Fibroblast of lung (primary cell): ENCODE measurements around the gene KCNK18. TPM values are rescaled to one million over a fixed set of nuclear protein-coding genes. Genes with fewer than 3 reads are reported as not detected.

ENCODE experiments used
- DNase-seq, 2 donors: peaks; one replicate each; pipeline versions ENCODE4 v3.0.0 to v3.0.0-alpha.2; 2010; ENCODE audit warnings: low read depth in 2 of 2
- H2AFZ ChIP-seq: 2 replicates; pipeline ENCODE4 v1.5.1; 2012; ENCODE audit warnings: low read length, control low read depth, inconsistent platforms
- H3K27ac ChIP-seq: 2 replicates; pipeline ENCODE4 v1.5.1; 2011; ENCODE audit warnings: low read length, control low read depth; ENCODE audit not compliant: insufficient read depth
- H3K27me3 ChIP-seq: 2 replicates; pipeline ENCODE4 v1.5.1; 2011; ENCODE audit warnings: mild to moderate bottlenecking, low read length; ENCODE audit not compliant: control insufficient read depth, insufficient read depth
- H3K36me3 ChIP-seq: 2 replicates; pipeline ENCODE4 v1.5.1; 2011; ENCODE audit warnings: low read length; ENCODE audit not compliant: control insufficient read depth, insufficient read depth
- H3K4me1 ChIP-seq: 2 replicates; pipeline ENCODE4 v1.5.1; 2011; ENCODE audit warnings: low read length; ENCODE audit not compliant: control insufficient read depth, insufficient read depth; ENCODE audit errors: extremely low read depth
- H3K4me2 ChIP-seq: 2 replicates; pipeline ENCODE4 v1.5.1; 2011; ENCODE audit warnings: low read length, control low read depth; ENCODE audit not compliant: insufficient read depth; ENCODE audit errors: extremely low read depth
- H3K4me3 ChIP-seq, 4 experiments: fragments of 200-600 bp in 1 of 4; sonication (generic) in 1 of 4; replicated peaks in 1 of 4; 2 replicates each; pipeline ENCODE4 v1.5.1; 2011 to 2016; ENCODE audit warnings: low read length in 4 of 4, low read depth in 3 of 4, mild to moderate bottlenecking in 3 of 4, control low read depth in 2 of 4, inconsistent platforms in 1 of 4, mixed read lengths in 1 of 4; ENCODE audit not compliant: insufficient read depth in 1 of 4; ENCODE audit errors: control extremely low read depth in 1 of 4
- H3K79me2 ChIP-seq: 2 replicates; pipeline ENCODE4 v1.5.1; 2012; ENCODE audit warnings: mild to moderate bottlenecking, low read length, inconsistent platforms; ENCODE audit not compliant: control insufficient read depth, insufficient read depth
- H3K9ac ChIP-seq: 2 replicates; pipeline ENCODE4 v1.5.1; 2011; ENCODE audit warnings: mild to moderate bottlenecking, low read length, control low read depth; ENCODE audit not compliant: insufficient read depth
- H3K9me3 ChIP-seq: 2 replicates; pipeline ENCODE4 v1.5.1; 2012; ENCODE audit warnings: low read depth, low read length; ENCODE audit not compliant: control insufficient read depth, insufficient read depth
- H4K20me1 ChIP-seq: 2 replicates; pipeline ENCODE4 v1.5.1; 2011; ENCODE audit warnings: low read length; ENCODE audit not compliant: control insufficient read depth, insufficient read depth; ENCODE audit errors: extremely low read depth
- EZH2 ChIP-seq: IDR thresholded peaks from 2 replicates; pipeline ENCODE4 v1.5.1; 2012; ENCODE audit warnings: low read length, control low read depth, mild to moderate bottlenecking; ENCODE audit errors: missing control alignments
- polyA plus RNA-seq, 2 donors: library from polyadenylated mRNA; depleted of rRNA in 1 of 2; stranded (reverse) in 1 of 2; unstranded in 1 of 2; fragments of >200 nt; gene quantifications; 2 replicates each; pipeline ENCODE4 v1.2.1, GENCODE V29; 2011 to 2012; ENCODE audit warnings: missing spikeins in 1 of 2
- total RNA-seq: library from RNA; depleted of rRNA; stranded (reverse); fragments of >200 nt; gene quantifications from 2 replicates; pipeline ENCODE4 v1.2.1, GENCODE V29; 2014
- TF ChIP-seq, protein P1 (sequence below), 2 donors: IDR thresholded peaks in 1 of 2; conservative IDR thresholded peaks in 1 of 2; 1 replicate in 1 of 2; 2 replicates in 1 of 2; pipeline ENCODE4 v1.5.1; 2011 to 2012; ENCODE audit warnings: low read length in 2 of 2, control low read depth in 1 of 2, inconsistent platforms in 1 of 2, low read depth in 1 of 2, mild to moderate bottlenecking in 1 of 2

Gene KCNK18
- total and polyA plus RNA-seq, 2 donors (not counting 1 experiment from before 2014, with no cell fraction given), result not detected

DNA sequence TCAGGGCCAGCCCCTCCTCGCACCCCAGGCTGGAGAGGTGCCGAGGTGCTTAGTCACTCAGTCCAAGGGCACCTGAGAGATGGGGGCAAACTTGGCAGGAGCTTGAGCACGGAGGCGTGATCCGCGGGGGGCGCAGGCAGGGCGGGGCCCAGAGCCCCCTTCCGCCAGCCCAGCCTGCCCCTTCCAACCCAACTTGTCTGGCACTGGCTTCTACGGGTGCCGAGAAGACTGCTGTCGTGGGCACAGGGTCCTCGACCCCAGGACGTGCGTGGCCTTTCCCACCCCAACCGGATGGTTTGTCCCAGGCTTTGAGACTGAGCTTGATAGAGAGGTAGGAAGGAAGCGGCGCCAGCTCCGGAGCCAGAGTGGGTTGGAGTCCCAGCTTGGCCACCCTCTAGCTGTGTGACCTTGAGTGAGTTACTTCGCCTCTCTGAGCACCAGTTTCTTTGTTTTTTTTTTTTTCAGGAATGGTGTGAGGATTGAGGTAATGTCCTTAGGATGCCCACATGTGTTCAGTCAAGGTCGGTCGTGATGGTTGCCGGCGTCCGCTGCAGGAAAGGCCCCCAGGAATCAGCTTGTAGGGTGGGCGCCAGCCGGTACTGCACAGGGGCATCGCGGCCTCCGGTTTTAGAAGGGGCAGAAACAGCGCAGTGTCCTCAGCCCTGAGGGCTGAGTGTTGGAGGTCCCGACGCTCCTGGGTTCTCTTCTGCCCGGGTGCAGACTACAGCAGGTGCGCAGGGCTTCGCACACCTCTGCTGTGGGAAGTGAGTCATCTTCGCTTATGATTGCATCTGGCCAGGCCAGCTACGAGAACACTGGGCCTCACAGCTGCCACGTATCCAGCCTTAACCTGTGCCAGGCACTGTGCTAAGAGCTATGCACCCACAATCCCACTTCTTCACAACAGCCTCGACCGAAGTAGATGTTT lies 30.6 kb upstream of the KCNK18 start:
- no peak overlapping the region for H3K4me3 ChIP-seq
- TF ChIP-seq EZH2, result peak; percentile 7
- TF ChIP-seq, protein P1, sequence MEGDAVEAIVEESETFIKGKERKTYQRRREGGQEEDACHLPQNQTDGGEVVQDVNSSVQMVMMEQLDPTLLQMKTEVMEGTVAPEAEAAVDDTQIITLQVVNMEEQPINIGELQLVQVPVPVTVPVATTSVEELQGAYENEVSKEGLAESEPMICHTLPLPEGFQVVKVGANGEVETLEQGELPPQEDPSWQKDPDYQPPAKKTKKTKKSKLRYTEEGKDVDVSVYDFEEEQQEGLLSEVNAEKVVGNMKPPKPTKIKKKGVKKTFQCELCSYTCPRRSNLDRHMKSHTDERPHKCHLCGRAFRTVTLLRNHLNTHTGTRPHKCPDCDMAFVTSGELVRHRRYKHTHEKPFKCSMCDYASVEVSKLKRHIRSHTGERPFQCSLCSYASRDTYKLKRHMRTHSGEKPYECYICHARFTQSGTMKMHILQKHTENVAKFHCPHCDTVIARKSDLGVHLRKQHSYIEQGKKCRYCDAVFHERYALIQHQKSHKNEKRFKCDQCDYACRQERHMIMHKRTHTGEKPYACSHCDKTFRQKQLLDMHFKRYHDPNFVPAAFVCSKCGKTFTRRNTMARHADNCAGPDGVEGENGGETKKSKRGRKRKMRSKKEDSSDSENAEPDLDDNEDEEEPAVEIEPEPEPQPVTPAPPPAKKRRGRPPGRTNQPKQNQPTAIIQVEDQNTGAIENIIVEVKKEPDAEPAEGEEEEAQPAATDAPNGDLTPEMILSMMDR (conservative IDR thresholded peaks at IDR 0.05 in 1 of 2, IDR thresholded peaks at IDR 0.05 in 1 of 2; ENCODE audit: low read depth in 1 of 2, low read length in 2 of 2), result no peak
- no peaks in the 10 kb centered on the region for H3K4me1 ChIP-seq
- no peaks in the 10 kb centered on the region for H3K79me2 ChIP-seq
- no peaks in the 10 kb centered on the region for H3K36me3 ChIP-seq
- no peak overlapping the region for H3K9ac ChIP-seq
- DNase-seq, result no peak
- H3K27ac ChIP-seq, result no peak overlapping the region
- no peaks in the 10 kb centered on the region for H4K20me1 ChIP-seq
- H2AFZ ChIP-seq, result no peak overlapping the region
- peaks cover 55% of the 10 kb centered on the region for H3K27me3 ChIP-seq
- H3K4me2 ChIP-seq, result no peak overlapping the region
- no peaks in the 10 kb centered on the region for H3K9me3 ChIP-seq

DNA sequence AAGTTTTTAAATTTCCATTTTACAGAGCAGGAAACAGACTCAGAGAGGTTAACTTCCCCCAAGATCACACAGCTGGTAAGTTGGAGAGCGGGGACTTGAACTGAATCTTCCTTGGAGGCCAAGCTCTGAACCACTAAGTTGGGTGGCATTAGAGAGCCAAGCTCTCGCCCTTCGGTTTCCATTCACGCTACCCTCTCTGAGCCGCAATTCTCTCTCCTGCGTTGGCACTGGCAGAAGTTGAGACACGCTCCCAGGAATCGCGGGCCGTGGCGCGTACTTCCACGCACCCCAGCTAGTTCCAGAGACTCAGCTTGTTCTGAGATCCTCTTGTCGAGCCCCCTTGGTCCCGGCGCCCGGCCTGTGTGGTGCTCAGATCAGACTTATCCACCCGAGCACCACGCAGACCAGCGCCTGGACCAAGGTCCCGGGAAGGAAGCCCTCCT lies 29.9 kb upstream of the KCNK18 start:
- no peak overlapping the region for H3K27ac ChIP-seq
- TF ChIP-seq, protein P1 (conservative IDR thresholded peaks at IDR 0.05 in 1 of 2, IDR thresholded peaks at IDR 0.05 in 1 of 2; ENCODE audit: low read depth in 1 of 2, low read length in 2 of 2), result no peak
- peak; percentile 64 for TF ChIP-seq EZH2
- DNase-seq, result no peak
- H3K4me3 ChIP-seq, result no peak overlapping the region
- no peaks in the 10 kb centered on the region for H3K9me3 ChIP-seq
- no peak overlapping the region for H2AFZ ChIP-seq
- H3K4me2 ChIP-seq, result no peak overlapping the region
- H3K4me1 ChIP-seq, result no peaks in the 10 kb centered on the region
- H3K79me2 ChIP-seq, result no peaks in the 10 kb centered on the region
- H4K20me1 ChIP-seq, result no peaks in the 10 kb centered on the region
- peaks cover 51% of the 10 kb centered on the region for H3K27me3 ChIP-seq
- no peak overlapping the region for H3K9ac ChIP-seq
- H3K36me3 ChIP-seq, result no peaks in the 10 kb centered on the region

DNA sequence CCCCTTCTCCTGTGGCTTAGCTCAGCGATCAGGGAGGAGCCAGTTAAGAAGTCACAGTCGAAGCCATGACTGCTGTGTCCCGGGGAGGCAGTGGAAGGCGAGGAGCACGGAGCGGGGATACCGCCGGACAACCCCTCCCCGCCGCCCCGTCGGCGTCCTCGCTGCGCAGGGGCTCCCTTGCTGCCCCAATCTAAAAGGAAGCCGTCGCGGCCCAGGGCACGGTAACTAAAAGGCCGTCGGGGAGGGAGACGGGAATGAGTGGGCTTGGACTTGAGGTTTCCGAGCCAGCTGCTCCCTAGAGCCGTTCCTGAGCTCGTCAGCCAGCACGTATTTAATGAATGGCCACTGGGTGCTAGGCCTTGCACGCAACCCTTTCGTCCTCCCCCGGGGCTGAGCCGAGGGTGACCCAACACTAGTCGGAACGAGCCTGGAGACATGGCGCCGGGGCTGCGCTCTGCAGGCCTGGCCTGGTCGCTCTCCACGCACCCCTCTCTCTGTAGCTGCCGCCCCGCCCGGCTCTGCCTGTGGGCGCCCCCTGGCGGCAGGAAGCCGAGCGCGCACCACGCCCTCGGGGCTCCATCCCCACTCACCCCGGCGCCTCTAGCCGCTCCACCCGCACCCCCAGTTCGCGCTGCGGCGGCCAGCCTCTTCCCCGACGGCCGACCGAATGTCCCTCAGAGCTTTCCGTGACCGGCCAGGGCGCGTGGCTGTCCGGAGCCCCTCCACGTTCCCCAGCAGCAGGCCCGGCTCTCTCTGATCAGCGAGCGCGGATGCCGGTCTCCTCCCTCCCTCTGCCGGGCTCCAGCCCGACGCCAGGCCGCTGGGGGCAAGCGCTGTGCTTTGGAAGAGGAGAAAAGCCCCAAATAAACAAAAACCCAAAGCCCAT lies 29.3 kb upstream of the KCNK18 start:
- Histone ChIP-seq H3K27ac (no peak overlapping the region), H3K4me1 (no peaks in the 10 kb centered on the region), H3K79me2 (no peaks in the 10 kb centered on the region), H3K4me2 (no peak overlapping the region), H3K36me3 (no peaks in the 10 kb centered on the region), H3K9me3 (no peaks in the 10 kb centered on the region), H3K27me3 (peaks cover 50% of the 10 kb centered on the region), H2AFZ (peak overlapping the region; percentile 5), H4K20me1 (no peaks in the 10 kb centered on the region), H3K9ac (no peak overlapping the region), H3K4me3 (no peak overlapping the region)
- TF ChIP-seq, protein P1 (conservative IDR thresholded peaks at IDR 0.05 in 1 of 2, IDR thresholded peaks at IDR 0.05 in 1 of 2; ENCODE audit: low read depth in 1 of 2, low read length in 2 of 2), result peak; percentile 47 to 61
- TF ChIP-seq EZH2, result peak; percentile 53
- peak in 1 of 2 donors; percentile 33 for DNase-seq
